GM20000 (cell line): ENCODE measurements around the gene EBLN2.
"Not testable (repeated sequence)": the region's sequence is repeated elsewhere in the genome, so short reads cannot be mapped to it uniquely, and the experiment has no call there.

Source experiments
- DNase-seq: peaks from one replicate; pipeline ENCODE4 v3.0.0; 2012; ENCODE audit warnings: low spot score
- CTCF ChIP-seq: IDR thresholded peaks from 2 replicates; pipeline ENCODE4 v1.5.1; 2012; ENCODE audit warnings: mild to moderate bottlenecking, control low read depth; ENCODE audit errors: extremely low read depth, missing control alignments

The EBLN2 gene

GRCh38 chr3:73060302-73060723 is 1.1 kb upstream of the EBLN2 start:
- no peak for DNase-seq

GRCh38 chr3:73066243-73066642 is 4.8 kb downstream of the EBLN2 start:
- DNase-seq: not testable (repeated sequence)

More at GRCh38 chr3:73060302-73060723, 1.1 kb upstream of the EBLN2 start:
- TF ChIP-seq CTCF: no peak

DNA sequence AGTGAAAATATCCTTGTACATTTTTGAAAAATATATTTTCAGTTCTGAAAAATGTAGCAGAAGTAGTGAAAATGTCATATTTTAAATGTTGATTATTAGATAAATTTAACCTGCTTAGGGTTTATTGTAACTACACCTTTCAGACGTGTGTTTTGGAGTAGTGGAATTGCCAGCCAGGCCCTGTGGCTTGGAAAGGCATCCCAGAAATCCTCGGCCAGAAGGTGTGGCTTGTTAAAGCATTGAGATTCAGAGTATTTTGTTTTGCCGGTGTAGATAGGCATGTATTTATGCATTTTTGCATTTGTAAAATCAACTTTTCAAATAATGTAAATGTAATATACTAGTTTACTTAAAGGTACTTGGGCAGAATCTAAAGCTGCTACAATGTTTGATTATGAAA is 7.0 kb downstream of the EBLN2 start:
- TF ChIP-seq CTCF: no peak
- no peak for DNase-seq

- no peak for TF ChIP-seq CTCF
- DNase-seq: no peak
Observed at GRCh38 chr3:73069187-73069586, 7.7 kb downstream of the EBLN2 start.

- no peak for DNase-seq
- no peak for TF ChIP-seq CTCF
Observed at GRCh38 chr3:73069775-73070444, 8.5 kb downstream of the EBLN2 start.

- no peak for DNase-seq
- TF ChIP-seq CTCF: no peak
Observed at GRCh38 chr3:73070675-73071575, 9.5 kb downstream of the EBLN2 start.

DNA sequence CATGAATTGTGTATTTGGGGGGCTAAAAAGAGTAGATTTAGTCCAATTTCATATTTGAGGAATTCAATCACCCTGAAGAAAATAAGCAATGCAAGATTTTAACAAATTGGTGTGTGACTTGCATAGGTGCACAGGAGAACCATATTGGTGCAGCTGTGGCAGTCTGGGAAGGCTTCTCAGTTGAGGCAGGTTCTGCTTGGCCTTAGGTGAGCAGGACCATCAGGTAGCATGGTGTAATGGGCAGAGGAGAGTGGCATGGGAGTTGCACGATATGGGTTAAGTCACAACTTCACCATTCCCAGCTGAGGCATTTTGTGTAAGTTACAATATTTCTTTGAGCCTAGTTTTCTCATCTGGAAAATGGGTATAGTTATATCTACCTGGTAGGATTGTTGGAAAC is 10.5 kb downstream of the EBLN2 start:
- DNase-seq: no peak

More for the DNA sequence above, 10.5 kb downstream of the EBLN2 start:
- TF ChIP-seq CTCF: no peak
